ENCODE data around the gene SPHKAP.
"Not testable (repeated sequence)": the region's sequence is repeated elsewhere in the genome, so short reads cannot be mapped to it uniquely, and the experiment has no call there.

DNA sequence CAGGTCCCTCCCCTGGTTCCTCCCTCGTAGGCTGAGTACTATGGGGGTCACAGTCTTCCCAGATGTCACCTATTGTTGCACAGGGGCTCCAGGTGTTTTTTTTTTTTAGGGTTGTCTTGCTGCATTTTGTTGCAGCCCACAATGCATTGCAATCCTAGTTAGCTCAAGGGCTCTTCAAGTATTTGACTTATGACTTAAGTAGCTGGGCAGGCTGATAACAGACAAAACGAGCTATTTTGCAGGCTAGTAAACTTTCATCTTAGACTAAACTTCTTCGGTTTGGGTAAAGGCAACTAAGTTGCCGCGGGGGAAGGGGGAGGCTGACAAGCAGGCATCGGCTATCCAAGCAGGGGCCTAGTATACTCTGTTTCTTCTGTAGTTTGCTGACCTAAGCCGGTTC lies 245.2 kb downstream of the SPHKAP start:
- TF ChIP-seq, protein P1, sequence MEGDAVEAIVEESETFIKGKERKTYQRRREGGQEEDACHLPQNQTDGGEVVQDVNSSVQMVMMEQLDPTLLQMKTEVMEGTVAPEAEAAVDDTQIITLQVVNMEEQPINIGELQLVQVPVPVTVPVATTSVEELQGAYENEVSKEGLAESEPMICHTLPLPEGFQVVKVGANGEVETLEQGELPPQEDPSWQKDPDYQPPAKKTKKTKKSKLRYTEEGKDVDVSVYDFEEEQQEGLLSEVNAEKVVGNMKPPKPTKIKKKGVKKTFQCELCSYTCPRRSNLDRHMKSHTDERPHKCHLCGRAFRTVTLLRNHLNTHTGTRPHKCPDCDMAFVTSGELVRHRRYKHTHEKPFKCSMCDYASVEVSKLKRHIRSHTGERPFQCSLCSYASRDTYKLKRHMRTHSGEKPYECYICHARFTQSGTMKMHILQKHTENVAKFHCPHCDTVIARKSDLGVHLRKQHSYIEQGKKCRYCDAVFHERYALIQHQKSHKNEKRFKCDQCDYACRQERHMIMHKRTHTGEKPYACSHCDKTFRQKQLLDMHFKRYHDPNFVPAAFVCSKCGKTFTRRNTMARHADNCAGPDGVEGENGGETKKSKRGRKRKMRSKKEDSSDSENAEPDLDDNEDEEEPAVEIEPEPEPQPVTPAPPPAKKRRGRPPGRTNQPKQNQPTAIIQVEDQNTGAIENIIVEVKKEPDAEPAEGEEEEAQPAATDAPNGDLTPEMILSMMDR (IDR thresholded peaks at IDR 0.05; ENCODE audit: extremely low read depth in 1 of 2, insufficient read depth in 1 of 2, low read depth in 1 of 2, low read length in 2 of 2): not testable (repeated sequence)
- TF ChIP-seq POLR2AphosphoS5 (IDR thresholded peaks at IDR 0.05; ENCODE audit: insufficient read depth, low read depth, low read length); EZH2 (IDR thresholded peaks at IDR 0.05; ENCODE audit: borderline replicate concordance, low read depth, low read length, severe bottlenecking): not testable (repeated sequence)

All from endothelial cell of umbilical vein (primary cell).